Astrocyte (in vitro differentiated cells and primary cell): ENCODE results near the gene MCUB. TPM values are rescaled to one million over a fixed set of nuclear protein-coding genes. Genes with fewer than 3 reads are reported as not detected.

Experiments used
- DNase-seq: peaks from one replicate; pipeline ENCODE4 v3.0.0-alpha.2; 2010; ENCODE audit warnings: low read depth
- FAIRE-seq: peaks from 2 replicates; lab custom pipeline; 2011; peaks lifted over from hg19 to GRCh38; lab: Jason Lieb, UNC
- H2AFZ ChIP-seq: 2 replicates; pipeline ENCODE4 v1.6.0; 2012; ENCODE audit warnings: low read depth, low read length, inconsistent platforms
- H3K27ac ChIP-seq: 2 replicates; pipeline ENCODE4 v1.5.1; 2011; ENCODE audit warnings: low read depth, low read length, inconsistent platforms
- H3K27me3 ChIP-seq: 2 replicates; pipeline ENCODE4 v1.6.0; 2011; ENCODE audit warnings: low read length, inconsistent platforms; ENCODE audit not compliant: insufficient read depth
- H3K36me3 ChIP-seq: 2 replicates; pipeline ENCODE4 v1.5.1; 2011; ENCODE audit warnings: low read length, inconsistent platforms; ENCODE audit not compliant: insufficient read depth
- H3K4me1 ChIP-seq: 2 replicates; pipeline ENCODE4 v1.5.1; 2011; ENCODE audit warnings: low read length, inconsistent platforms; ENCODE audit not compliant: insufficient read depth
- H3K4me2 ChIP-seq: 2 replicates; pipeline ENCODE4 v1.6.0; 2012; ENCODE audit warnings: low read length, inconsistent platforms
- H3K4me3 ChIP-seq: 2 replicates; pipeline ENCODE4 v1.5.1; 2011; ENCODE audit warnings: low read depth, mild to moderate bottlenecking, low read length, inconsistent platforms; ENCODE audit not compliant: insufficient read depth
- H3K79me2 ChIP-seq: 2 replicates; pipeline ENCODE4 v1.6.0; 2012; ENCODE audit warnings: mild to moderate bottlenecking, low read length, inconsistent platforms; ENCODE audit not compliant: insufficient read depth
- H3K9ac ChIP-seq: 2 replicates; pipeline ENCODE4 v1.6.0; 2012; ENCODE audit warnings: mild to moderate bottlenecking, low read length, inconsistent platforms
- H3K9me3 ChIP-seq: 2 replicates; pipeline ENCODE4 v1.5.1; 2012; ENCODE audit warnings: low read depth, mild to moderate bottlenecking, low read length, inconsistent platforms; ENCODE audit not compliant: insufficient read depth
- H4K20me1 ChIP-seq: 2 replicates; pipeline ENCODE4 v1.6.0; 2012; ENCODE audit warnings: low read length, inconsistent platforms; ENCODE audit not compliant: insufficient read depth
- H3K27ac Mint-ChIP-seq: one replicate; pipeline ENCODE4 v1.8.0; 2021; ENCODE audit warnings: mild to moderate bottlenecking, mixed read lengths; ENCODE audit not compliant: unreplicated experiment
- H3K27me3 Mint-ChIP-seq: one replicate; pipeline ENCODE4 v1.8.0; 2021; ENCODE audit warnings: low read depth, mixed read lengths; ENCODE audit not compliant: unreplicated experiment
- H3K36me3 Mint-ChIP-seq: one replicate; pipeline ENCODE4 v1.8.0; 2021; ENCODE audit warnings: low read depth, mixed read lengths; ENCODE audit not compliant: unreplicated experiment
- H3K4me1 Mint-ChIP-seq: one replicate; pipeline ENCODE4 v1.8.0; 2021; ENCODE audit warnings: low read depth, mixed read lengths; ENCODE audit not compliant: unreplicated experiment
- H3K4me3 Mint-ChIP-seq: one replicate; pipeline ENCODE4 v1.8.0; 2021; ENCODE audit warnings: mild to moderate bottlenecking, moderate library complexity, mixed read lengths; ENCODE audit not compliant: unreplicated experiment
- H3K9me3 Mint-ChIP-seq: one replicate; pipeline ENCODE4 v1.8.0; 2021; ENCODE audit warnings: mild to moderate bottlenecking, mixed read lengths; ENCODE audit not compliant: unreplicated experiment
- CTCF ChIP-seq: IDR thresholded peaks from 2 replicates; pipeline ENCODE4 v1.5.1; 2011; ENCODE audit warnings: low read depth, mild to moderate bottlenecking, inconsistent platforms, low read length, moderate library complexity; ENCODE audit not compliant: insufficient read depth
- EZH2 ChIP-seq: IDR thresholded peaks from 2 replicates; pipeline ENCODE4 v1.6.1; 2012; ENCODE audit warnings: mild to moderate bottlenecking, low read length, inconsistent platforms; ENCODE audit not compliant: insufficient read depth
- total RNA-seq: library from RNA; stranded (reverse); gene quantifications from 2 replicates; pipeline ENCODE4 v1.2.1, GENCODE V29; 2021

MCUB gene
- total RNA-seq, 1 donor from 2014 or later, result 12.6 TPM

DNA sequence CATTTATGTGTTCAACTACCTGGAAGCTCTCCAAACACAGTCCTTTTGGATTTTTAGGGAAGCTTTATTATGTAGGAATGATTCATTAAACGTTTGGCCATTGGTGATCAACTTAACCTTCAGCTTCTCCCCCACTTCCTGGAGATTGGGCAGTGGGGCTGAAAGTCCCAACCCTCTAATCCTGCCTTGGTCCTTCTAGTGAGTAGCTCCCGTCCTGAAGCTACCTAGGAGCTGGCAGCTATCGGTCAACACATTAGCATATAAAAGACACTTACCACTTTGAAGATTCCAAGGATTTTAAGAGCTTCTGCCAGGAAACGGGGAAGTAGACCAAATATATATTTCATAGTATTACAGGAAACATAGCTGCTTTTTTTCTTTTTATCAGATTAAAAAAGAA, 69.7 kb downstream of the MCUB start:
- Histone ChIP-seq H3K27me3 (no peaks in the 10 kb centered on the region), H3K27ac (no peak overlapping the region), H3K4me1 (no peaks in the 10 kb centered on the region), H3K9ac (no peak overlapping the region), H3K9me3 (no peaks in the 10 kb centered on the region), H4K20me1 (no peaks in the 10 kb centered on the region), H3K4me2 (no peak overlapping the region), H2AFZ (no peak overlapping the region), H3K4me3 (no peak overlapping the region), H3K36me3 (no peaks in the 10 kb centered on the region), H3K79me2 (no peaks in the 10 kb centered on the region)
- Mint-ChIP-seq H3K27ac (no peak overlapping the region), H3K27me3 (no peaks in the 10 kb centered on the region), H3K4me3 (no peak overlapping the region), H3K36me3 (no peaks in the 10 kb centered on the region), H3K9me3 (no peaks in the 10 kb centered on the region), H3K4me1 (peaks cover 2% of the 10 kb centered on the region)
- TF ChIP-seq CTCF (no peak), EZH2 (no peak)
- FAIRE-seq (no peak), DNase-seq (no peak)

DNA sequence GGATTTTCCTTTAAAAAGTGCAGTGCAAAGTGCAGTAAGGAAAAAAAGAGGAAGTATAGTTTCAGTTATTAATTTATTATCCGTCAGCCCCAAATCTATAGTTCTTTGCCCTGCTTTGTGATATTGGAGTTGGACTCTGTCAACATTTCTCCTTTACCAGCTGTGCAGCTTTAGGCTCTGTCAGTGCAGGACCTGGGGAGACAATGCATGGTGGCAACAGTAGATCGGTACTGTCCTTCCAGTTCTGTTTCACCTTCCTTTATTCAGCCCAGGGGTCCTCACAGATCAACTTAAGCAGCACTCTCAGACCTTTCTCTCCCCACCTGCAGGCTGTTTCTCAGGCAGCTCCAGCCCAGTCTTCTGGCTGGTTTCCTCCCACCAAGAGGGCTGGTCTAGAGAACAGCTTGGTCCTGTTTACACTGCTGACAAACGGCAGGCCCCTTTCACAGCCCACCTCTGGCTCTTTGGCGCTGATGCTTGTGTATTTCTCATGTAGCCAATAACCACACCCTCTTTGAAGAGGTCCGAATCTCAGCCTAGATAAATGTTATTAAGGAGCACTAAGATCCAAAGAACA, 71.6 kb downstream of the MCUB start:
- H2AFZ ChIP-seq, result no peak overlapping the region
- H3K9me3 Mint-ChIP-seq, result peaks cover under 1% of the 10 kb centered on the region

More for the DNA sequence above, 71.6 kb downstream of the MCUB start:
- Histone ChIP-seq H3K27me3 (no peaks in the 10 kb centered on the region), H3K9ac (no peak overlapping the region), H3K36me3 (no peaks in the 10 kb centered on the region), H3K27ac (no peak overlapping the region), H3K4me3 (no peak overlapping the region), H3K9me3 (no peaks in the 10 kb centered on the region), H3K4me1 (no peaks in the 10 kb centered on the region), H3K4me2 (no peak overlapping the region), H4K20me1 (no peaks in the 10 kb centered on the region), H3K79me2 (no peaks in the 10 kb centered on the region)
- H3K4me1 Mint-ChIP-seq, result peaks cover 2% of the 10 kb centered on the region
- no peak overlapping the region for H3K27ac Mint-ChIP-seq
- no peak overlapping the region for H3K4me3 Mint-ChIP-seq
- FAIRE-seq (no peak), DNase-seq (no peak)
- no peak for TF ChIP-seq EZH2
- TF ChIP-seq CTCF, result no peak
- no peaks in the 10 kb centered on the region for H3K27me3 Mint-ChIP-seq
- H3K36me3 Mint-ChIP-seq, result peaks cover 2% of the 10 kb centered on the region
